A673 (cell line): ENCODE results near the gene UST.

ENCODE experiments used
- CTCF ChIP-seq: fragments of 300-800, 200-600 bp; sonication (generic); conservative IDR thresholded peaks from 2 replicates; pipeline ENCODE4 v1.5.1; 2017; ENCODE audit warnings: low read depth, mild to moderate bottlenecking, antibody characterized with exemption, low read length, moderate library complexity, mixed read lengths
- EZH2 ChIP-seq: fragments of 200-600 bp; sonication (generic); IDR thresholded peaks from 2 replicates; pipeline ENCODE4 v1.6.1; 2017; ENCODE audit warnings: borderline replicate concordance, low read depth, mild to moderate bottlenecking, mixed read lengths, antibody characterized with exemption, low read length; ENCODE audit not compliant: poor library complexity, severe bottlenecking

- TF ChIP-seq CTCF, result no peak
- TF ChIP-seq EZH2, result no peak
These were observed 290.3 kb downstream of the UST start for GRCh38 chr6:149037051-149037671.
